GM18508 (cell line): ENCODE results near the gene KLK15.
A peak's percentile ranks its signal among the peaks of the same experiment; 100 is the strongest.
"Not testable (repeated sequence)": the region's sequence is repeated elsewhere in the genome, so short reads cannot be mapped to it uniquely, and the experiment has no call there.

Source experiments
- ATAC-seq: cut with Tn5 transposase; IDR thresholded peaks from one replicate; pipeline ENCODE4 v1.9.1; 2021; ENCODE audit warnings: moderate number of reproducible peaks; ENCODE audit not compliant: insufficient read depth, unreplicated experiment

The KLK15 gene

GRCh38 chr19:50822661-50823208 is 10.6 kb downstream of the KLK15 start:
- no peak for ATAC-seq

GRCh38 chr19:50821622-50822021 is 11.8 kb downstream of the KLK15 start:
- ATAC-seq = no peak

- no peak for ATAC-seq
Measured at GRCh38 chr19:50821248-50821612, 12.1 kb downstream of the KLK15 start.

- ATAC-seq = no peak
Measured at GRCh38 chr19:50820549-50821247, 12.7 kb downstream of the KLK15 start.

- no peak for ATAC-seq
Measured at GRCh38 chr19:50820086-50820485, 13.3 kb downstream of the KLK15 start.

- ATAC-seq = no peak
Measured at GRCh38 chr19:50819636-50820035, 13.7 kb downstream of the KLK15 start.

GRCh38 chr19:50818859-50819472 is 14.4 kb downstream of the KLK15 start:
- ATAC-seq = no peak

GRCh38 chr19:50817941-50818858 is 15.2 kb downstream of the KLK15 start:
- peak; percentile 26 for ATAC-seq

DNA sequence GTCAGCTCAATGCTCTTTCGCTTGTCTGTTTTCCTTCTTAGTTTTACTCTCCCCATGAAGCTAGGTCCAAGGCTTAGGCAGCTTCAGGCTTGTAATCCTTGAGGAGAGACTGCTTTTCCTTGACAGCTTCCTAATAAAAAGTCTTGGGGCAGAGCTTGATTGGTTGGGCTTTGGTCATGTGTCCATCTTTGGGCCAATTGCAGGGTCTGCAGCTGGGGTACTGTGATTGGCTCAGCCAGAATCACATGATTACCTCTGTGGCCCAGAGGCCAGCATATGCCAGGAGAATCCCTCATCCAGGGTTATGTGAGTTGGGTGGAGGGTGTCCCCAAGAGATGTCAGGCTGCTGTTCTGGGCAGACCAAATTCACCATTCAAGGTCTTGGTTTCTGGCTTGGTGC is 17.9 kb downstream of the KLK15 start:
- no peak for ATAC-seq

- no peak for ATAC-seq
Measured at GRCh38 chr19:50814883-50815282, 18.5 kb downstream of the KLK15 start.

DNA sequence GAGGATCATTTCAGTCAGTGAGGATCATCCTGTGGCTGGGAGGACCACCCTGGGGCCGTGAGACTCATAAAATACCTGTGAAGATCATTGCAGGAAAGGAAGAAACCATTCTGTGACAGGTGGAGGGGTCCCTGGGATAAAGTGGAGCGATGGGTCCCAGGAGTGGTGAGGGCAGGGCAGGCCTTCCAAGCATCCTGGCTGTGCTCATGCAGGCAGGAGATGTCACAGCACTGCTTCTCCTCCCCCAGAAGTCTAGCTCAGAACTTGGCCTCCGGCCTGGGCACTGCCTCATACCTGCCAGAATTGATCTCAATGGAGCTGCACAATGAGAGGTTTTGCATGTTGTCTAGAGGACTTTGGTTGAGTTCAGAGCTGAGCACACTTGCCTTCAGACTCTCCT is 20.9 kb downstream of the KLK15 start:
- ATAC-seq = no peak

- not testable (repeated sequence) for ATAC-seq
Measured at GRCh38 chr19:50811622-50812238, 21.6 kb downstream of the KLK15 start.

DNA sequence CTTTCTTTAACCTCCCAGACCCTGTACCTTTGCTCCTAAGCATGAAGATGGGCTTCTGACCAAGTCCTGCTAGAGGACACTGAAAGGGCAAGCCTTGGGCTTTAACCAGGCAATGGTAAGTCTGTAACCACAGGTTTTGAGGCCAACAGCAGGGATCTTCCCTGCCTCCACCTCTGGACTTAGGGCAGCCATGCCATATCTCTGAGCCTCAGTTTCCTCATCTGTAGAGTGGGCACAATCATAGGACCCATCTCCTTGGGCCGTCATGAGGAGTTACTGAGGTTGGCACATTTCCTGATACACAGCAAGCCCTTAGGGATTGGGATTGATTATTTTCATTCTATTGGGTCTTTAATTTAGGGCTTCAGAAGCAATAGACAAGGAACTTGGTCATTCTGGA is 24.5 kb downstream of the KLK15 start:
- ATAC-seq = no peak

DNA sequence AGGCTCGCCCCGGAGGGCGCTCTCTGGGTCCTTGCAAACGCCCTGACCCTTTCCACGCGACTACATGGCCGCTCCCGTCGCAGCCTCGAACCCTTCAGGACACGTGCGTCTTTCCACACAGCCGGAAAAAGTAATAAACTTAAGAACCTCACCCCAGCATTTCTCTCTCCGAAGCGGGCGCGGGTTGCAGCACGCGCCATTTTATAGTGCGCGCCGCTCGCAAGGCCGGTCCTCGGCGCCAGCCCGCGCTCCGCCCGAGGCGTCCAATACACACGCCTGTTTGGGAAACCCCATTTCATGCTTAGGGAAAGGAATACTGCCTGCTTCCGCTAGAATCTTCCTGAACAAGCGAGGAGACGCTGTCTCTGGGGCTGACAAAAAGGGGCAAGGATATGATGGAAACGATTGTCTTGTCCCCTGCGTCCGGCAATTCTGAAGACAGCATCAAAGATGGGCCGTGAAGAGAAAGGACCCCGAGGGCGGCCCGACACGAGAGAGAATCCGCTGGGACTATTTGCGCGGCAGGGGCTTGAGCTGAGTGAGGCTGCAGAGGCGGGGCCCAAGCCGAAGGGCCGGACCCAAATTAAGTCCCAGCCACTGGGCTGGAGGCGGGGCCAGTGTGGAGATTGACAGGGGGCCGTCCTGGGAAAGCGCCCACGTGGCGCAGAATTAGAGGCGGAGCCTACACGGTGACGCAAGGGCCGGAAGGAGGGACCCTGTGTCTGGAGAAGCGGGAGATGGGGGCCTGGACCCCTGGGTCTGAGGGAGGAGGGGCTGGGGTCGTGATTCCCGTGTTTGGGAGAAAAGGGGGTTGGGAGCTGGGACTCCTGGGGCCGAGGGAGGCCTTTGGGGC is 28.7 kb downstream of the KLK15 start:
- ATAC-seq = no peak

GRCh38 chr19:50803633-50804419 is 29.5 kb downstream of the KLK15 start:
- no peak for ATAC-seq

DNA sequence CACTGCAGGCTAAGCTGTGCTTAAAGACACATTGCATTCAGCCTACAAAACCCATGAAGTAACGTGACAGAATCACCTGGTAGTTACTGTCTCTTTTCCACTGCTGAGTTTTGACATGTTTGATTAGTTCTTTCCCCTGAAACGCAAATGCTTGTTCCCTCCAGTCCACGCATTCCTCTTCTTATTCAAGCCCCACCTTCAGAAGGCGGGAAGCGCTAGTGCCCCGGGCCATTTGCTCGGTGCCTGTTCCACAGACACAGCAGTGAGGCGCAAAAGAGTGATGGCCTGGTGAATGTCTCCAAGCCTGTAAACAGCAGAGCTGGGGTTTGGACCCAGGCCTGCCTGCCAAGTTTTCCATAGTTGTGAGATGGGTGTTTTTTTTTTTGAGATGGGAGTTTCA is 32.3 kb downstream of the KLK15 start:
- no peak for ATAC-seq

- no peak for ATAC-seq
Measured at GRCh38 chr19:50799547-50799851, 33.9 kb downstream of the KLK15 start.

- ATAC-seq = no peak
Measured at GRCh38 chr19:50798659-50799546, 34.5 kb downstream of the KLK15 start.
